WI38 (cell line): ENCODE measurements around the gene APOBR.
"Not testable (repeated sequence)": the region's sequence is repeated elsewhere in the genome, so short reads cannot be mapped to it uniquely, and the experiment has no call there.

Source experiments
- H3K4me3 ChIP-seq: 2 replicates; pipeline ENCODE4 v1.5.1; 2011; ENCODE audit warnings: low read depth, mild to moderate bottlenecking, control low read depth, low read length
- CTCF ChIP-seq: IDR thresholded peaks from 2 replicates; pipeline ENCODE4 v1.5.1; 2012; ENCODE audit warnings: low read depth, mild to moderate bottlenecking, control low read depth, low read length

Gene APOBR

GRCh38 chr16:28513484-28514181, 19.2 kb downstream of the APOBR start:
- no peak for TF ChIP-seq CTCF
- H3K4me3 ChIP-seq = no peak overlapping the region

GRCh38 chr16:28514246-28514645, 19.8 kb downstream of the APOBR start:
- H3K4me3 ChIP-seq = no peak overlapping the region
- TF ChIP-seq CTCF = no peak

- no peak for TF ChIP-seq CTCF
Measured at GRCh38 chr16:28520672-28521071, 26.2 kb downstream of the APOBR start.

GRCh38 chr16:28521436-28521835, 27.0 kb downstream of the APOBR start:
- TF ChIP-seq CTCF = no peak
- no peak overlapping the region for H3K4me3 ChIP-seq

More at GRCh38 chr16:28520672-28521071, 26.2 kb downstream of the APOBR start:
- no peak overlapping the region for H3K4me3 ChIP-seq

GRCh38 chr16:28522792-28523191, 28.3 kb downstream of the APOBR start:
- H3K4me3 ChIP-seq = no peak overlapping the region
- no peak for TF ChIP-seq CTCF

GRCh38 chr16:28524681-28525171, 30.3 kb downstream of the APOBR start:
- no peak overlapping the region for H3K4me3 ChIP-seq
- no peak for TF ChIP-seq CTCF

GRCh38 chr16:28526201-28527099, 32.0 kb downstream of the APOBR start:
- H3K4me3 ChIP-seq = no peak overlapping the region
- TF ChIP-seq CTCF = no peak

- H3K4me3 ChIP-seq = not testable (repeated sequence)
Measured at GRCh38 chr16:28527100-28527785, 32.8 kb downstream of the APOBR start.
